Measurements from ENCODE around the gene ANKIB1. TPM values are rescaled to one million over a fixed set of nuclear protein-coding genes. Genes with fewer than 3 reads are reported as not detected.
"Not testable (repeated sequence)": the region's sequence is repeated elsewhere in the genome, so short reads cannot be mapped to it uniquely, and the experiment has no call there.

The ANKIB1 gene
- total RNA-seq, 2 donors from 2014 or later, result 25.0 to 32.7 TPM

DNA sequence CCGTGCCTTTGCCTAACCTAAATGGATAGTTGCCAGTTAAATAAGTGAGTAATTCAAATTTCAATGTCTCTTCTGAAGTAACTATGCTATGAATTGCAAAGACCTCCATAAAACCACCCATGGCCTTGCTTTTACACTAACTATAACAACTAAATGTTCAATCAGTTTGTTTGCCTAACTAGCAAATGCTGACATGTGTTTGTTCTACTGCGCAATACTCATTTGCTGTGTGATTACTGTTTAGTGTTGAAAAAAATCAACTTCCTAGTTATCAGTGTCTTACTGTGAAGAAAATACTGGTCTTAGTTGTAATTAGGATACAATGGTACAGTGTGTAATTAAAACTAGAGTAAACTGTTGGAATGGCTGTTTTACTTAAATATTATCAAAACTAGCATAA is 154.2 kb downstream of the ANKIB1 start:
- Histone ChIP-seq H3K4me3 (no peak overlapping the region), H3K27ac (no peak overlapping the region), H3K27me3 (no peaks in the 10 kb centered on the region), H3K4me1 (no peaks in the 10 kb centered on the region), H3K36me3 (peaks cover 49% of the 10 kb centered on the region), H3K9me3 (no peaks in the 10 kb centered on the region)
- no peak for DNase-seq (ENCODE audit: low spot score)
- TF ChIP-seq, protein P1, sequence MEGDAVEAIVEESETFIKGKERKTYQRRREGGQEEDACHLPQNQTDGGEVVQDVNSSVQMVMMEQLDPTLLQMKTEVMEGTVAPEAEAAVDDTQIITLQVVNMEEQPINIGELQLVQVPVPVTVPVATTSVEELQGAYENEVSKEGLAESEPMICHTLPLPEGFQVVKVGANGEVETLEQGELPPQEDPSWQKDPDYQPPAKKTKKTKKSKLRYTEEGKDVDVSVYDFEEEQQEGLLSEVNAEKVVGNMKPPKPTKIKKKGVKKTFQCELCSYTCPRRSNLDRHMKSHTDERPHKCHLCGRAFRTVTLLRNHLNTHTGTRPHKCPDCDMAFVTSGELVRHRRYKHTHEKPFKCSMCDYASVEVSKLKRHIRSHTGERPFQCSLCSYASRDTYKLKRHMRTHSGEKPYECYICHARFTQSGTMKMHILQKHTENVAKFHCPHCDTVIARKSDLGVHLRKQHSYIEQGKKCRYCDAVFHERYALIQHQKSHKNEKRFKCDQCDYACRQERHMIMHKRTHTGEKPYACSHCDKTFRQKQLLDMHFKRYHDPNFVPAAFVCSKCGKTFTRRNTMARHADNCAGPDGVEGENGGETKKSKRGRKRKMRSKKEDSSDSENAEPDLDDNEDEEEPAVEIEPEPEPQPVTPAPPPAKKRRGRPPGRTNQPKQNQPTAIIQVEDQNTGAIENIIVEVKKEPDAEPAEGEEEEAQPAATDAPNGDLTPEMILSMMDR (IDR thresholded peaks at IDR 0.05), result no peak

DNA sequence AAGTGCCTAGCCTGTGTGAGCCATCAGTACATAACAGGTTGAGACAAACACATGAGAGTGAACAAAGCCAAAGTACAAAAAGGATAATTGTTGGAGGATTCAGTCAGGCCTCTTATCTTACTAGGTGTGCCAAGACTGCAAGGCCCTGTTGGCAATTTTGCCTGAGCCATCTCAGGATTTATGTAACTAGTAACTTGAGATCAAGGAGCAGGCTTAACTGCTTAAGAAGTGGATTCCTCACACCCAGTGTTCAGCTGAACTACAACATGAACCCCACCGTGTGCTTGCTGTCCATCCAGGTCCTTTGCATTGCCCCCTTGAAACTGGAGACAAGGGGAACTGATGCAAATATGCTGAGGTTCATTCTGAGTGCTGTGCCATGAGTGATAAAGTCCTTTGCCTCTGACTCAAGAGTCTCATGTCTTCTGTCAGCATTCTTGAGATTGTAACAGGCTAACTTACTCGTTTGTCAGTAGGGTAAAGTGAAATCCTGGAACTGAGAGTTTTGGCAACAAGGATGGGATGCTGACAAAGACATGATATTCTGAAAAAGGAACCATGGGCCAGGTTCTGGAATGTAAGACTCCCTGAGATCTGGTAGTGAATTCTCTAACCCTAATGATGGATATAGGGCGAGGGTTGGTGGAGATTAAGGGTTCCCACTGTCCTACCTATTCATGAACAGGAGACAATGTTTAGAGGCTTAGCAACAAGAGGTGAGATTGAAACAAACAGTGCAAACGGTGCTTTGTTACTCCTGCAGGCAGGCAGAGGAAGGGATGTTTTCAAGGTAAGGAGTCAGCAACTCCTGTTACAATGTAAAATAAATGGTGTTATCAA is 157.4 kb downstream of the ANKIB1 start:
- Histone ChIP-seq H3K36me3 (peaks cover 28% of the 10 kb centered on the region), H3K27me3 (no peaks in the 10 kb centered on the region), H3K4me1 (no peaks in the 10 kb centered on the region), H3K4me3 (no peak overlapping the region), H3K27ac (no peak overlapping the region), H3K9me3 (no peaks in the 10 kb centered on the region)
- DNase-seq (ENCODE audit: low spot score), result no peak
- TF ChIP-seq, protein P1 (IDR thresholded peaks at IDR 0.05), result no peak

DNA sequence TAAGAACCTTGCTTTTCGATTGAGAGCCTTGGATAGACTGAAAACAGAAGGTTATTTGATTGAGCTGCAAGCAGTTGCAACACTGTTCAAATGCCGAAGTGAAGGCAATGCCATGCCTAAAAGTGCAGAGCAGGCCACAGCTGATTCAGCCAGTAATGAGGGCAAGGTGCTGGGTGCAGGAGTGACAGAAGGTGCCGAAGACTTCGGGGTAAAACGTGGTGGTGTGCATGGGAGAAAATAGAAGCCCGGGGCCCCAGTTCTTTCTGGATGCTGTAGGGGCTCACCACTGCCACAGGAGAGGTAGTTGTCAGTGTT is 157.9 kb downstream of the ANKIB1 start:
- H3K36me3 ChIP-seq, result peaks cover 22% of the 10 kb centered on the region
- DNase-seq (ENCODE audit: low spot score), result no peak
- no peak overlapping the region for H3K27ac ChIP-seq
- no peaks in the 10 kb centered on the region for H3K27me3 ChIP-seq
- H3K4me1 ChIP-seq, result no peaks in the 10 kb centered on the region
- no peaks in the 10 kb centered on the region for H3K9me3 ChIP-seq
- no peak overlapping the region for H3K4me3 ChIP-seq
- TF ChIP-seq, protein P1 (IDR thresholded peaks at IDR 0.05), result no peak

DNA sequence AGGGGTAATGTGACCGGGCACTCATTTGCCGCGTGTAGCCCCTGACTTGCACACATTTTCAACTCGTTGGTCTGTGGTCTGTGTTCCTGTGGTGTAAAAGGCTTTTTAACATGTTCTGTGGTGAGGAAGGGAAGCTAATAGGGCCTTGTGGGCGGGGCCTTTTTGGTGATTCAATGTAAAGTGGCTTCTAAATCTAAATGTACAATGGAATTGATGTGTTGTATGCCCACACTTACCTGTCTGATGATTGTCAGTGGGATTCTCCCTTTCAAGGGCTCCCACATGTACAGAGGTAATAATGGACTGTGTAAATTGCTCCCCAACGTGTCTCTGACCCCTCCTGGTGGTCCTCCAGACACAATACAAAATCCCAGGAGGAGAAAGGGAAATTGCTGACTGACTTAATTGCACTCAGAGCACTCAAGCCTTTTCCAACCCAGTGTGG is 158.4 kb downstream of the ANKIB1 start:
- peaks cover 17% of the 10 kb centered on the region for H3K36me3 ChIP-seq
- H3K4me3 ChIP-seq, result no peak overlapping the region
- TF ChIP-seq, protein P1 (IDR thresholded peaks at IDR 0.05), result no peak
- no peaks in the 10 kb centered on the region for H3K9me3 ChIP-seq
- DNase-seq (ENCODE audit: low spot score), result no peak
- no peaks in the 10 kb centered on the region for H3K27me3 ChIP-seq
- H3K4me1 ChIP-seq, result no peaks in the 10 kb centered on the region
- H3K27ac ChIP-seq, result no peak overlapping the region

DNA sequence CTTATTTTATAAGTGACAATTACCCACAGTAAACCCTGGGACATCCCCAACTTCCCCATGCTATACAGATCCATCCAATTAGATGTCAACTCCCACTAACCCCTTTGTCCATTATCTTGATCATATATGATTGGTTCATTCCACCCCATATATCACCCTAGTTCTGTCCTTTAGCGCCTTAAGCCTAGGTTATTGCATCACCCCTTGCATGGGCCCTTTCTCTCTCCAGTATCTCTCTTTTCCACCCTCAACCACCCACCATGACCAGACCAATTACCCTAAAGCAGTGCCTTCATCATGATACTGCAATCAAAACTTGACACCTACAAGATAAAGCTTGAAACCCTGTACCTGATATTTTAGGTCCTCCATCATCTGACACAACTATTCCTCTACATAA is 163.6 kb downstream of the ANKIB1 start:
- no peaks in the 10 kb centered on the region for H3K9me3 ChIP-seq
- TF ChIP-seq, protein P1 (IDR thresholded peaks at IDR 0.05), result no peak
- no peaks in the 10 kb centered on the region for H3K4me1 ChIP-seq
- no peaks in the 10 kb centered on the region for H3K27me3 ChIP-seq
- H3K4me3 ChIP-seq, result no peak overlapping the region
- H3K36me3 ChIP-seq, result no peaks in the 10 kb centered on the region
- DNase-seq (ENCODE audit: low spot score), result no peak
- H3K27ac ChIP-seq, result no peak overlapping the region

DNA sequence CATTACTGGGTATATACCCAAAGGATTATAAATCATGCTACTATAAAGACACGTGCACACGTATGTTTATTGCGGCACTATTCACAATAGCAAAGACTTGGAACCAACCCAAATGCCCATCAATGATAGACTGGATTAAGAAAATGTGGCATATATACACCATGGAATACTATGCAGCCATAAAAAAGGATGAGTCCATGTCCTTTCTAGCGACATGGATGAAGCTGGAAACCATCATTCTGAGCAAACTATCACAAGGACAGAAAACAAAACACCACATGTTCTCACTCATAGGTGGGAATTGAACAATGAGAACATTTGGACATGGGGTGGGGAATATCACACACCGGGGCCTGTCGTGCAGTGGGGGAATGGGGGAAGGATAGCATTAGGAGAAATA is 164.4 kb downstream of the ANKIB1 start:
- not testable (repeated sequence) for DNase-seq (ENCODE audit: low spot score); H3K27me3 ChIP-seq; H3K9me3 ChIP-seq; H3K4me3 ChIP-seq; H3K27ac ChIP-seq; H3K4me1 ChIP-seq; H3K36me3 ChIP-seq

Measured in right atrium auricular region (tissue), 2 donors.